GM18858 (cell line): Measurements from ENCODE around the gene PNPLA7.

Experiments
- ATAC-seq: cut with Tn5 transposase; IDR thresholded peaks from one replicate; pipeline ENCODE4 v1.9.1; 2021; ENCODE audit not compliant: unreplicated experiment

PNPLA7 gene

DNA sequence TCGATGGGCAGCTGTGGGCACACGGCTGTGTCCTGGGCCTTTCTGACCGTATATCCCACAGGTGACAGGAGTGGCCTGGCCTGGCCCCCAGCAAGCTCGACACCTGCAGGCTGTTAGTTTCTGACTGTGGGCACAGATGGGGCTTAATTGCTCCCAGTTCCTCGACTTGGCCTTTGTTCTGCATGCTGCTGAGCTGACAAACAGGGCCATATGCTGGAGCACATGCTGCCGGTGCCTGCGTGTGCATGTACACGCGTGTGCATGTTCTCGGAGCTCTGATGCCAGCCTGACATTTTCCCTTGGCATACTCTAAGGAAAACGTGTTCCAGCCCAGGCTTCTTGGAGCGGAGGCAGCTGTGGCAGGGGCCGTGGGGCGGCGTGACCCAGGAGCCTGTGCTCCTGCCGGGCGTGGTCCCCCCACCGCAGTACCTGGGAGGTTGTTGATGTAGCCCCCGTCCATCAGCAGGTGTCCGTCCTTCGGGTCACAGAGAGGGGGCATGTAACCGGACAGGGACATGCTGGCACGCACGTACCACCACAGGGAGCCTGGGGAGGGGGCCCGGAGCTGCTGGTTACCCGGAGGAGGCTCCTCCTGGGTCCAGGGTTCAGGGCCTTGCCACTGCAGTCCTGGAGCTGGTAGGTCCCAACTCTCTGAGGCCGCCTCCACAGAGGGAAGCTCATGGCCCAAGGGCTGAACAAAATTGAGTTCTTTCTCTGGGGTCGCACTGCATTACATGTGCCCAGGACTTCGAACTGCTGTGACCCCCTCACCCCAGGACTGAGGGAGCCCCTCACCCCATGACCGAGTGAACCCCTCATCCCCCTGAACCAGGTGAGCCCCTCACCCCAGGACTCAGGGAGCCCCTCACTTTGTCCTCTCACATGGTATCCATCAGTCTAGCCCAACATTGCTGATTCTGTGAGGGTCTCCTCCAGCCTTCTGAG, 86.9 kb downstream of the PNPLA7 start:
- no peak for ATAC-seq

- no peak for ATAC-seq
Observed at GRCh38 chr9:137462396-137462985, 87.7 kb downstream of the PNPLA7 start.

DNA sequence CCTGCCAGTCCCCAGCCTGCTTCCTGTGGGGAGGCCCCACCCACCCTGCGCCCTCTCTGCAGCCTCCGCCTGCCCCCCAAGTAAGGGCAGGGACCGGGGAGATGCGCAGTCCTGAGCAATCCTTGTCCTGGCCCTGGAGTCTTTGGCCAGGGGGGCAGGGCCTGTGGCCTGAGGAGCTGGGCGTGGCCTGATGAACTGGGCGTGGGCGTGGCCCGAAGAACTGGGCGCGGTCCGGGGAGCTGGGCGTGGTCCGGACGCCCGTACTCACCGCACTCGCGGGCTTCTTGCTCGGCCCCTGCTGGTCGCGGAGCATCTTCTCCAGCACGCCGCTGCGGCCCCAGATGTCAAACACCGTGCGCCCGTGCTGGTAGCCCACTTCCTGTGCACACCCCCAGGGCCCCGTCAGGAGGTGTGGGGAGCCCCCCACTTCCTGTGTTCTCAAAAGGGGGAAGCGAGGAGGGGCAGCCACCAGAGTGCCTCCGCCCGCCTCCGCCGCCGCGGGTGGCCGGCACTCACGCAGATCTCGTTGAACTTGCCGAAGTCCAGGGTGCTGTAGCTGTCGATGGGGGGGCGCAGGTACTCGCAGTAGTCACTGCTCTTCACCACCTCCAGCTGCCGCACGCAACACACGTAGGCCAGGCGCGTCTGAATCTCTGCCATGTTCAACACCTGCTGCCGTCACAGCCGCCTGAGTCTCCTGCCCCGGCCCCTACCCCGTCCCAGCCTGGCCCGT, 88.4 kb downstream of the PNPLA7 start:
- ATAC-seq, result peak; percentile 39

DNA sequence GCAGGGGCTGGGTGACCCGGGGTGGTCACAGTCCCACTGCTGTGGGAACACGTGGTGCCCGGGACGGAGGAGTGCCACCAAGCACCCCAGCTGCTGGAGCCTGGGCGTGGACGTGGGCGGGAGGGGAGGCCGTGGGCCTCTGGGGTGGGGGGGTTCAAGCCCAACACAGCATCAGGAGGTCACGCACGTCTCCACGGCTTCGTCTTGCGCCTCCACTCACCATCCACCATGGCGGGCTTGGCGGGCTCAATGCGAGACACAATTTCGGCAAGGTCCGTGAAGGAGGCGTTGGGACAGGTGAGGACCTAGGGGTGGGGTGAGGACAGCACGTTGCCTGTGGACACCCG, 88.9 kb downstream of the PNPLA7 start:
- ATAC-seq, result no peak

DNA sequence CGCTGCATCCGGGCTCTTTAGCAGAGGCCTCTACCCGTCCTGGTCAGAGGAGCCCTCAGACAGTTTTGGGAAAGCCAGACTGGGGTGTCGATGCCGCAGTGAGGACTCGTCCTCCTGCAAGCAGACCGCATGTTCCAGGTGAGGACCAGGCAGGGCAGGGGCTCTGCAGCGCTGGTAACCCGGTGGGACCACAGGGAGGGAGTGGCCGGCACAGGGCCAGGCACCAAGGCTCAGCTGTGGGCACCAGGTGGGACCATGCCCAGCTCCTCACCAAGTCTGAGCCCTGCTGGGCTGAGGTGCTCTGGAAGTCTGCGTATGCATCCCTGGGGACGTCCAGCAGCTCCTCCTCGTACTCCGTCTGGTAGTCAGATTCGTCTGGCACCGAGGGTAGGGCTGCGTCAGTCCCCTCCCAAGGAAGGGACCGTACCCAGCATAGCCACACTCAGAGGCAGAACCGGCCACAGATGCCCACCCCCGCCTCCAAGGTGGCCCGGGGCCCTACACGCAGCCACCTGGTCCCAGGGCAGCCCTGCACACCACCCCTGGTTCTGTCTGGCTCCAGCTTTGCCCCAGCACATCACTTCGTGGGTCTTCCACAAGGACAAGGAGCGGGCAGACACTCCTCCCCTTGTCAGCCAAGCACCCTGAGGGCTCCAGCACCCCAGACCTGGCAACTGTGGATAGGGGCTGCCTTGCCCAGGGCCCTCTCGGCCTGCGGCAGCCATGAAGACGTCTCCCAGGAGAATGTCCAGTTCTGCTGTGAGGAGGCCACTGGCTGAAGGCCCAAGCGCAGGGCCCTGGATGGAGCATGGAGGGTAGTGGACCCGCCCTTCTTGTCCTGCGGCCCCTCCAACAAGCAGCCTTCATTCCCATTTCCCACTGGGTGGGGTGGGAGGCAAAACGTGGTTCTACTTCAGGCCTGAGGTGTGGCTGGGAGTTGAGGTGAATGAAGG, 89.6 kb downstream of the PNPLA7 start:
- no peak for ATAC-seq

GRCh38 chr9:137459601-137460362, 90.4 kb downstream of the PNPLA7 start:
- no peak for ATAC-seq

GRCh38 chr9:137459152-137459600, 91.0 kb downstream of the PNPLA7 start, which contains the start of gene NSMF:
TSS of gene NSMF (minus strand) at chr9:137459334. CDS start at chr9:137459102, 232 bp downstream.
- ATAC-seq, result peak; percentile 59

- ATAC-seq, result peak; percentile 6
Observed at GRCh38 chr9:137458194-137459151, 91.7 kb downstream of the PNPLA7 start.

DNA sequence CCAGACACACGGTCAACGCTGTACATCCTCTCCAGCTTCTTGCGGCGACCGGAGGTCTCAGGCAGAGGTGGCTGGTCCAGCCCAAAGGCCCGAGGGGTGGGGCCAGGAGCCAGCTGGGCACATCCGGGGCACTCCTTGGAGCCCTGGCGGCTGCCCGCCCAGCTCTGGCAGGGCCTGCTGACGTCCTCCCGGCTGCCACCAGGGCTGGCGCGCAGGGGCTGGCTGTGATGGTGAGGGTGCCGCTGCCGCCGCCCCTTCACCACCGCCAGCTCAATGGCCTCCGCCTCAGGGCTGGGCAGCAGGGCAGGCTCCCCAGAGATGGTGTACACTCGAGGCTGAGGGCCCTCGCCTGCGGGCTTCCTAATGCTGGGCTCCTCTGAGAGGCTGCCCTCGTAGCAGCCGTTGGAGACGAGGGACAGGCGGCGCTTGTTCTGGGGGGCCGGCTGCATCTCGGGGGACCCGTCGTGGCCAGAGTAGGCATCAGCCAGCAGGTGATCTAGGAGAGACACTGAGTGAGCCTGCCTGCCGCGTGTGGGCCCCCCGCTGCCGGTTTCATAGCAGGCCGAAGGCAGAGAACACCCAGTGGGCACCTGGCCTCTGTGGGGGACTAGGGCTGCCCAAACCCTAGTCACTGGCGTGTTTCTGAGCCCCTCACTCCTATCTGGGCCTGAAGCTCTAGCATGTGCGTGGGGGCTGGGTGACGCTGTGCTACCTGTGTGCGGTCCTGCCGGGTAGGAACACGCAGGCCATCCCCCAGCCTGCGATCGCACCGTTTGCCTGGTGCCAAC, 92.6 kb downstream of the PNPLA7 start:
- no peak for ATAC-seq

- ATAC-seq, result no peak
Observed at GRCh38 chr9:137456864-137457405, 93.3 kb downstream of the PNPLA7 start.

DNA sequence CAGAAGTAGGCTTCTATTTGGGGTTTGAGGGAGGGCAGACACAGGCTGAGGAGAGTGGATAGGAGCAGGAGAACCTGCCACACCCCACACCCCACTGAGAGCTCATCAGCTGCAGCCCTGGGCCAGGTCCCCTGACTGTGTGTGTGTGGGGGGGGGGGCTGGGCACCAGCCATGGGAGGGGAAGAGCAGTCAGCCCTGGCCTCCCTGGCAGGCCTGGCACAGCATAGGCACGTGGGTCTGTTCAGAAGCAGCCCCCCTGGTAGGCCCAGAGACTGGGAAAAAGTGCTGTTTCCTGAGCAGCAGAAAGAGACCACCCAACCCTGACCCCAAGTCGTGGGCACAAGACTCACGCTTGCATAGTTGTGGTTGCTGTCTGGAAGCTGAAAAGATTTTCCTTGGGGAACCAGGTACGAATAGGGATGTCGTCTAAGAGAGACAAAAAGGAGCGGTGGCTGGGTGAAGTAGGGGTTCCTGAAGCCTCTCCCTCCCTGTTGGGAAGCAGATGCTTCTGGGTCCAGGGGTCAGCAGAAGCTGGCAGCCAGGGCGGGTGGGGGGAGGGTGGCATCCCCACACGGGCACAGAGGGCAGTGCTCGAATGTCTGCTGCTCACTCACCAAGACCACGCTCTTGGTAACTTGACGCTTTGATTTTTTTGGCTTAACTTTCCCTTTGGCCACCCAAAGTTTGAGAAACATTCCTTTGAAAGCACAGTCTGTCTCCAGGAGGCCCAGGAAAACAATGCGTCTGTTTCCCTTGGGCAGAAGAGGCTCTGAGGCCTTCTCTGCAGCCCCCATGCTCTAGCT, 93.9 kb downstream of the PNPLA7 start:
- ATAC-seq, result no peak

DNA sequence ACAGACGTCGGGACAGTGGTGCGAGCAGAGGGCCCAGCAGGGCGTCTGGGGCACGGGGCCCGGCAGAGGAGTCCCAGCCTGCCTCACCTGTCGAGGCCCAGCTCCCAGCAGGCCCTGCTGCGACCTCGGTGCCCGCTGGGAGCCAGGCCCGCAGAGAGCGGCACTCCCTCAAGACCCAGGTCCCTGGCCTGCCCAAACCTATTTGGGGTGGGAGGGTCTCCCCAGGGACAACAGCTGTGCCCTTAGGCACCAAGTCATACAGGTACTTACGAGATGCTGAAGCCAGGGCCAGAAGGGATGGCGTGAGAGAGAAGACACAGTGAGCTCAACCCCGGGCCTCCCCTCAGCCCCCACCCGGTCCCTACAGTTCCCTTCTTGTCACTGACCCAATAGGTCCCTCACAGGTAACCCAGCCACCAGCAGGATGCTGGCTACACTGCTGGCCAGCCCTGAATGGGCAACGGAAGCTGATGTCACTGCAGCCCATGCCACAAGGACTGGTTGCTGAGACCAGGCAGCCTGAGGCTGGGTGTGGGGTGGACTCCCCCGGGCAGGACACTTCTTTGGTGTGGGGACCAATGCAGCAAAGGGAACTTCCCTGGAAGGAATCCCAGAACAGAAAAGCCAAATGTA, 94.7 kb downstream of the PNPLA7 start:
- no peak for ATAC-seq

DNA sequence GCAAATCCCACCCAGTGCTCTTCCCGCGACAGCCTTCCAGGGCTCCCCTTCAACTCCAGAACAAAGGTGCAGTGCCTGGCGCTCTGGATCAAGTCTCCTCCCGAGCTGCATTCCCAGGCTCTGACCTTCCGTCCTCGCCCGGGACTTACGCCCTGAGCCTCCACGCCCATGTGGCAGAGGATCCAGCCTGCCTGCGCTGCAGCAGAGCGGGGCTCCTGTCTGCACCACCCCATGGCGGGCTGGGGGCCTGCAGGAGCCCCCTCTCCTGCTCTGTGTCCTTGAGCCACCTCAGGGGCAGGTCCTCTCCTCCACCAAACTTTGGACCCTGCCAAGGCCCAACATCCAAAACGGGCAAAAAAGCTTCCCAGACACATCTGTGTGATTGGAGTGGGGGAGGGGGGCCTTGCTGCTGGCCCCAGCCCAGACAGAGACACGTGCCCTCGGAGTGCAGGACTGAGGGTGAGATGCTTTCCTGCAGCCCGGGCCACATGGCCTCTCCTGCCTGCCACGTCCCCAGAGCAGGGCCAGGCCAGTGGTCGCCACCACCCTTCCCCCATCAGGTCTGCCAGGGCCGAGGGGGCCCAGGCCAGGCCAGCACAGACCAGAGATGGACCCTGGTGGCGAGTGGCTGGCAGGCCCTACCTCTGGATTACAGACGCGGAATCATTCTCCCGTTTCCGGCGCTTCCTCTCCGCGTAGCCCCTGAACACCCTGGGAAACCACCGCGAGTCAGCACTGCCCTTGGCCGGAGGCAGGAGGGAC, 95.4 kb downstream of the PNPLA7 start:
- no peak for ATAC-seq

DNA sequence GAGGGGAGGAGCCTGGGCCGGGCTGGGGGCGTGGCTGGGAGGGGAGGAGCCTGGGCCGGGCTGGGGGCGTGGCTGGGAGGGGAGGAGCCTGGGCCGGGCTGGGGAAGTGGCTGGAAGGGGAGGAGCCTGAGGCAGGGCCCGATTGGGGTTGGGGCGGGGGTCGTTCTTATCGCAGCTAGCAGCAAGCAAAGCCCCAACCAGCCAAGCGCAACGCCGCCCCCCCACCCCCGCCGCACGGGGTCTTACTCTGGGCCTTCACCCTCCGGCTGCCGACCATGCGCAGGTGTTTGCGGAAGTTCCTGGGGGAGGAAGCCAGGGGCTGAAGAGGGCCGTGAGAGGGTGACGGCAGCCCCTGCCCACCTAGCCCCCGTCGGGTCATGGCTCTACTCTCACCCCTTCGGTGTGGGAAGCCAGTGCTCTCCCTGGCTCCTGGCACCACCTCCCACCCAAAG, 96.0 kb downstream of the PNPLA7 start:
- ATAC-seq, result no peak

GRCh38 chr9:137453643-137454081, 96.5 kb downstream of the PNPLA7 start:
- ATAC-seq, result no peak
